Measurements from ENCODE around the gene PCSK5.

The PCSK5 gene

GRCh38 chr9:76013809-76014208 lies 123.3 kb downstream of the PCSK5 start:
- peaks cover 3 to 6% of the 10 kb centered on the region in 2 donors for H3K4me1 ChIP-seq (ENCODE audit: control insufficient read depth in 2 of 2, insufficient read depth in 2 of 2, low read length in 2 of 2)
- H3K36me3 ChIP-seq (ENCODE audit: control insufficient read depth in 2 of 2, insufficient read depth in 2 of 2, low read length in 2 of 2) = no peaks in the 10 kb centered on the region
- H3K27me3 ChIP-seq (ENCODE audit: control insufficient read depth in 2 of 2, insufficient read depth in 2 of 2, low read length in 2 of 2) = no peaks in the 10 kb centered on the region
- H3K27ac ChIP-seq (ENCODE audit: low read depth in 2 of 2, low read length in 2 of 2) = no peak overlapping the region
- no peaks in the 10 kb centered on the region for H3K9me3 ChIP-seq (ENCODE audit: control insufficient read depth in 2 of 2, low read length in 2 of 2)
- no peak overlapping the region for H3K9ac ChIP-seq (ENCODE audit: low read depth in 1 of 2, low read length in 2 of 2)
- no peak overlapping the region for H3K4me3 ChIP-seq (ENCODE audit: low read length in 2 of 2)

- no peaks in the 10 kb centered on the region for H3K9me3 ChIP-seq (ENCODE audit: control insufficient read depth in 2 of 2, low read length in 2 of 2)
- H3K27me3 ChIP-seq (ENCODE audit: control insufficient read depth in 2 of 2, insufficient read depth in 2 of 2, low read length in 2 of 2) = no peaks in the 10 kb centered on the region
- no peak overlapping the region for H3K27ac ChIP-seq (ENCODE audit: low read depth in 2 of 2, low read length in 2 of 2)
- H3K4me3 ChIP-seq (ENCODE audit: low read length in 2 of 2) = no peak overlapping the region
- H3K36me3 ChIP-seq (ENCODE audit: control insufficient read depth in 2 of 2, insufficient read depth in 2 of 2, low read length in 2 of 2) = peaks cover 0 to 4% of the 10 kb centered on the region in 2 donors
- H3K9ac ChIP-seq (ENCODE audit: low read depth in 1 of 2, low read length in 2 of 2) = no peak overlapping the region
- H3K4me1 ChIP-seq (ENCODE audit: control insufficient read depth in 2 of 2, insufficient read depth in 2 of 2, low read length in 2 of 2) = peaks cover 3 to 8% of the 10 kb centered on the region in 2 donors
Observed at GRCh38 chr9:76018235-76018634, 127.8 kb downstream of the PCSK5 start.

DNA sequence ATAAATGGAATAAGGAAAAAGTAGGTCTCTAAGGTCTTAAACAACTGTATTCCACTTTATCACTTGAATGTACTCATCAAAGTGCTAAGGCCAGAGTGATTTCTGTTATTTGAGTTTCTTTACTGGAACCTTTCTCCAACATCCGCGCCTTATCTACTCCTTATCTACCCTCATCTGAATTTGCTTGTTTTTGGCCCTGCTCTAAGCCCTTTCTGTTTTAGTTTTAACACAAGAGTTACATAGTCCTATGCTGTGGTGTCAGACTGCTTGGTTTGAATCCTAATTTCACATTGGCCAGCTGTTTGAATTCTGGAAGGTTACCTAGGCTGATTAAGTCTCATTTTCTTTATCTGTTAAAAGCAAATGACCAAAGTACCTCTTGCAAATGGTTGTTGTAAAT lies 128.3 kb downstream of the PCSK5 start:
- H3K4me3 ChIP-seq (ENCODE audit: low read length in 2 of 2) = no peak overlapping the region
- no peak overlapping the region for H3K27ac ChIP-seq (ENCODE audit: low read depth in 2 of 2, low read length in 2 of 2)
- no peaks in the 10 kb centered on the region for H3K27me3 ChIP-seq (ENCODE audit: control insufficient read depth in 2 of 2, insufficient read depth in 2 of 2, low read length in 2 of 2)
- peaks cover 3 to 8% of the 10 kb centered on the region in 2 donors for H3K4me1 ChIP-seq (ENCODE audit: control insufficient read depth in 2 of 2, insufficient read depth in 2 of 2, low read length in 2 of 2)
- no peaks in the 10 kb centered on the region for H3K9me3 ChIP-seq (ENCODE audit: control insufficient read depth in 2 of 2, low read length in 2 of 2)
- H3K36me3 ChIP-seq (ENCODE audit: control insufficient read depth in 2 of 2, insufficient read depth in 2 of 2, low read length in 2 of 2) = peaks cover 0 to 4% of the 10 kb centered on the region in 2 donors
- no peak overlapping the region for H3K9ac ChIP-seq (ENCODE audit: low read depth in 1 of 2, low read length in 2 of 2)

- H3K4me3 ChIP-seq (ENCODE audit: low read length in 2 of 2) = no peak overlapping the region
Observed at GRCh38 chr9:76020652-76021051, 130.2 kb downstream of the PCSK5 start.

GRCh38 chr9:76022317-76022716 lies 131.8 kb downstream of the PCSK5 start:
- Histone ChIP-seq H3K4me1 (ENCODE audit: control insufficient read depth in 2 of 2, insufficient read depth in 2 of 2, low read length in 2 of 2) (peaks cover 3 to 8% of the 10 kb centered on the region in 2 donors), H3K9me3 (ENCODE audit: control insufficient read depth in 2 of 2, low read length in 2 of 2) (no peaks in the 10 kb centered on the region), H3K27ac (ENCODE audit: low read depth in 2 of 2, low read length in 2 of 2) (no peak overlapping the region), H3K4me3 (ENCODE audit: low read length in 2 of 2) (no peak overlapping the region), H3K9ac (ENCODE audit: low read depth in 1 of 2, low read length in 2 of 2) (no peak overlapping the region), H3K36me3 (ENCODE audit: control insufficient read depth in 2 of 2, insufficient read depth in 2 of 2, low read length in 2 of 2) (peaks cover 6 to 7% of the 10 kb centered on the region in 2 donors), H3K27me3 (ENCODE audit: control insufficient read depth in 2 of 2, insufficient read depth in 2 of 2, low read length in 2 of 2) (no peaks in the 10 kb centered on the region)

More at GRCh38 chr9:76020652-76021051, 130.2 kb downstream of the PCSK5 start:
- Histone ChIP-seq H3K9me3 (ENCODE audit: control insufficient read depth in 2 of 2, low read length in 2 of 2) (no peaks in the 10 kb centered on the region), H3K27me3 (ENCODE audit: control insufficient read depth in 2 of 2, insufficient read depth in 2 of 2, low read length in 2 of 2) (no peaks in the 10 kb centered on the region), H3K27ac (ENCODE audit: low read depth in 2 of 2, low read length in 2 of 2) (no peak overlapping the region), H3K4me1 (ENCODE audit: control insufficient read depth in 2 of 2, insufficient read depth in 2 of 2, low read length in 2 of 2) (peaks cover 3 to 8% of the 10 kb centered on the region in 2 donors), H3K9ac (ENCODE audit: low read depth in 1 of 2, low read length in 2 of 2) (no peak overlapping the region), H3K36me3 (ENCODE audit: control insufficient read depth in 2 of 2, insufficient read depth in 2 of 2, low read length in 2 of 2) (peaks cover 3 to 6% of the 10 kb centered on the region in 2 donors)

- no peaks in the 10 kb centered on the region for H3K9me3 ChIP-seq (ENCODE audit: control insufficient read depth in 2 of 2, low read length in 2 of 2)
- peaks cover under 1 to 3% of the 10 kb centered on the region in 2 donors for H3K4me1 ChIP-seq (ENCODE audit: control insufficient read depth in 2 of 2, insufficient read depth in 2 of 2, low read length in 2 of 2)
- H3K9ac ChIP-seq (ENCODE audit: low read depth in 1 of 2, low read length in 2 of 2) = no peak overlapping the region
- H3K36me3 ChIP-seq (ENCODE audit: control insufficient read depth in 2 of 2, insufficient read depth in 2 of 2, low read length in 2 of 2) = peaks cover 6 to 11% of the 10 kb centered on the region in 2 donors
- no peaks in the 10 kb centered on the region for H3K27me3 ChIP-seq (ENCODE audit: control insufficient read depth in 2 of 2, insufficient read depth in 2 of 2, low read length in 2 of 2)
- H3K4me3 ChIP-seq (ENCODE audit: low read length in 2 of 2) = no peak overlapping the region
- H3K27ac ChIP-seq (ENCODE audit: low read depth in 2 of 2, low read length in 2 of 2) = no peak overlapping the region
Observed at GRCh38 chr9:76023715-76024195, 133.3 kb downstream of the PCSK5 start.

GRCh38 chr9:76025286-76025685 lies 134.8 kb downstream of the PCSK5 start:
- H3K4me3 ChIP-seq (ENCODE audit: low read length in 2 of 2) = no peak overlapping the region
- no peaks in the 10 kb centered on the region for H3K27me3 ChIP-seq (ENCODE audit: control insufficient read depth in 2 of 2, insufficient read depth in 2 of 2, low read length in 2 of 2)
- no peak overlapping the region for H3K9ac ChIP-seq (ENCODE audit: low read depth in 1 of 2, low read length in 2 of 2)
- no peak overlapping the region for H3K27ac ChIP-seq (ENCODE audit: low read depth in 2 of 2, low read length in 2 of 2)
- peaks cover 6 to 11% of the 10 kb centered on the region in 2 donors for H3K36me3 ChIP-seq (ENCODE audit: control insufficient read depth in 2 of 2, insufficient read depth in 2 of 2, low read length in 2 of 2)
- no peaks in the 10 kb centered on the region for H3K9me3 ChIP-seq (ENCODE audit: control insufficient read depth in 2 of 2, low read length in 2 of 2)
- H3K4me1 ChIP-seq (ENCODE audit: control insufficient read depth in 2 of 2, insufficient read depth in 2 of 2, low read length in 2 of 2) = no peaks in the 10 kb centered on the region

GRCh38 chr9:76026796-76027195 lies 136.3 kb downstream of the PCSK5 start:
- H3K4me3 ChIP-seq (ENCODE audit: low read length in 2 of 2) = no peak overlapping the region
- no peak overlapping the region for H3K27ac ChIP-seq (ENCODE audit: low read depth in 2 of 2, low read length in 2 of 2)
- peaks cover 9 to 11% of the 10 kb centered on the region in 2 donors for H3K36me3 ChIP-seq (ENCODE audit: control insufficient read depth in 2 of 2, insufficient read depth in 2 of 2, low read length in 2 of 2)
- no peak overlapping the region for H3K9ac ChIP-seq (ENCODE audit: low read depth in 1 of 2, low read length in 2 of 2)
- no peaks in the 10 kb centered on the region for H3K9me3 ChIP-seq (ENCODE audit: control insufficient read depth in 2 of 2, low read length in 2 of 2)
- H3K4me1 ChIP-seq (ENCODE audit: control insufficient read depth in 2 of 2, insufficient read depth in 2 of 2, low read length in 2 of 2) = peaks cover 0 to 2% of the 10 kb centered on the region in 2 donors
- H3K27me3 ChIP-seq (ENCODE audit: control insufficient read depth in 2 of 2, insufficient read depth in 2 of 2, low read length in 2 of 2) = no peaks in the 10 kb centered on the region

GRCh38 chr9:76027416-76027815 lies 136.9 kb downstream of the PCSK5 start:
- H3K36me3 ChIP-seq (ENCODE audit: control insufficient read depth in 2 of 2, insufficient read depth in 2 of 2, low read length in 2 of 2) = peaks cover 9 to 11% of the 10 kb centered on the region in 2 donors
- H3K4me1 ChIP-seq (ENCODE audit: control insufficient read depth in 2 of 2, insufficient read depth in 2 of 2, low read length in 2 of 2) = peaks cover 0 to 6% of the 10 kb centered on the region in 2 donors
- no peak overlapping the region for H3K27ac ChIP-seq (ENCODE audit: low read depth in 2 of 2, low read length in 2 of 2)
- H3K4me3 ChIP-seq (ENCODE audit: low read length in 2 of 2) = no peak overlapping the region
- H3K27me3 ChIP-seq (ENCODE audit: control insufficient read depth in 2 of 2, insufficient read depth in 2 of 2, low read length in 2 of 2) = no peaks in the 10 kb centered on the region
- no peaks in the 10 kb centered on the region for H3K9me3 ChIP-seq (ENCODE audit: control insufficient read depth in 2 of 2, low read length in 2 of 2)
- H3K9ac ChIP-seq (ENCODE audit: low read depth in 1 of 2, low read length in 2 of 2) = no peak overlapping the region

DNA sequence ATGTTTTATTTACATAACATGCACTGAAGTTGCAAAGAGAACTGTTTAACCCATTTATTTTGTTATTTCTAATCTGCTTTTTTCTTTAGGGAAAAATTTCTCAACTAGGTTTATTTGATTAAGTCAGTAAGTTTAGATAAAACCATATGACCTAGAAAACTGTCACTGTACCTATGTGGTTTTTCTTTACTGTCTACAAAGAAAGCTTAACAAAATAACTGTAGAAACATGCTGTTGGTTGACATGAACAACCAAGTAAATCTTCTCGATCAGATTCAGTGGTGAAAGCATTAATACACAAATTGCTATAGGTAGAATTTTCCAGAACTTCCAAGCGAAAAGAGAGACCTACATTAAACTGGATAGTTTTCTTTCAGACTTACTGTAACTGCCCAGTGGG lies 137.4 kb downstream of the PCSK5 start:
- Histone ChIP-seq H3K4me1 (ENCODE audit: control insufficient read depth in 2 of 2, insufficient read depth in 2 of 2, low read length in 2 of 2) (peaks cover 0 to 8% of the 10 kb centered on the region in 2 donors), H3K27ac (ENCODE audit: low read depth in 2 of 2, low read length in 2 of 2) (no peak overlapping the region), H3K9me3 (ENCODE audit: control insufficient read depth in 2 of 2, low read length in 2 of 2) (no peaks in the 10 kb centered on the region), H3K9ac (ENCODE audit: low read depth in 1 of 2, low read length in 2 of 2) (no peak overlapping the region), H3K4me3 (ENCODE audit: low read length in 2 of 2) (no peak overlapping the region), H3K36me3 (ENCODE audit: control insufficient read depth in 2 of 2, insufficient read depth in 2 of 2, low read length in 2 of 2) (peaks cover 8 to 11% of the 10 kb centered on the region in 2 donors), H3K27me3 (ENCODE audit: control insufficient read depth in 2 of 2, insufficient read depth in 2 of 2, low read length in 2 of 2) (no peaks in the 10 kb centered on the region)
